Liver (tissue), 3 donors: ENCODE measurements around the gene ABCB6.

ENCODE experiments used
- ATF3 ChIP-seq: IDR thresholded peaks from 2 replicates; pipeline ENCODE4 v1.6.1; 2016; ENCODE audit warnings: antibody characterized with exemption
- CTCF ChIP-seq: fragments of 150-350 bp; IDR thresholded peaks from 2 replicates; pipeline ENCODE4 v1.5.1; 2017; ENCODE audit warnings: improper control_type of control experiment, low read depth, low read length; ENCODE audit not compliant: missing input control
- GABPA ChIP-seq, 2 donors: IDR thresholded peaks in 1 of 2; conservative IDR thresholded peaks in 1 of 2; 2 replicates each; pipeline ENCODE4 v1.6.1; 2016; ENCODE audit warnings: antibody characterized with exemption in 2 of 2, mild to moderate bottlenecking in 1 of 2, moderate library complexity in 1 of 2
- JUND ChIP-seq, 2 donors: IDR thresholded peaks; 2 replicates each; pipeline ENCODE4 v1.6.1; 2016; ENCODE audit warnings: antibody characterized with exemption in 2 of 2
- MAX ChIP-seq: IDR thresholded peaks from 2 replicates; pipeline ENCODE4 v1.6.1; 2016; ENCODE audit warnings: antibody characterized with exemption
- RAD21 ChIP-seq, 2 donors: IDR thresholded peaks; 2 replicates each; pipeline ENCODE4 v1.6.1; 2016; ENCODE audit warnings: antibody characterized with exemption in 2 of 2, mild to moderate bottlenecking in 2 of 2
- REST ChIP-seq: IDR thresholded peaks from 2 replicates; pipeline ENCODE4 v1.6.1; 2016; ENCODE audit warnings: antibody characterized with exemption, mild to moderate bottlenecking
- SP1 ChIP-seq: IDR thresholded peaks from 2 replicates; pipeline ENCODE4 v1.6.1; 2018; ENCODE audit warnings: antibody characterized with exemption, mild to moderate bottlenecking
- TAF1 ChIP-seq: conservative IDR thresholded peaks from 2 replicates; pipeline ENCODE4 v1.6.1; 2016; ENCODE audit warnings: antibody characterized with exemption, mild to moderate bottlenecking
- YY1 ChIP-seq: IDR thresholded peaks from 2 replicates; pipeline ENCODE4 v1.6.1; 2016; ENCODE audit warnings: antibody characterized with exemption, mild to moderate bottlenecking
- donor health status: healthy.
- donor health status: healthy.

- TF ChIP-seq CTCF, result no peak
- TF ChIP-seq ATF3, result no peak
- no peak for TF ChIP-seq YY1
- no peak for TF ChIP-seq REST
- no peak for TF ChIP-seq SP1
- TF ChIP-seq GABPA (IDR thresholded peaks at IDR 0.05 in 1 of 2, conservative IDR thresholded peaks at IDR 0.05 in 1 of 2), result no peak
- TF ChIP-seq TAF1, result no peak
- TF ChIP-seq RAD21 (IDR thresholded peaks at IDR 0.05), result no peak
- no peak for TF ChIP-seq MAX
- TF ChIP-seq JUND (IDR thresholded peaks at IDR 0.05), result no peak
Observed at GRCh38 chr2:219165058-219165911, 53.5 kb downstream of the ABCB6 start.
